H54 (cell line): ENCODE measurements around the gene EML3.

Experiments used
- DNase-seq: peaks from one replicate; pipeline ENCODE4 v3.0.0; 2011; ENCODE audit warnings: low spot score, mixed read lengths; ENCODE audit not compliant: insufficient read length
- FAIRE-seq: peaks from 3 replicates; lab custom pipeline; 2011; peaks lifted over from hg19 to GRCh38; lab: Jason Lieb, UNC
- POLR2A ChIP-seq: IDR thresholded peaks from 2 replicates; pipeline ENCODE4 v1.6.1; 2011; ENCODE audit warnings: low read depth, mild to moderate bottlenecking, low read length

The EML3 gene

DNA sequence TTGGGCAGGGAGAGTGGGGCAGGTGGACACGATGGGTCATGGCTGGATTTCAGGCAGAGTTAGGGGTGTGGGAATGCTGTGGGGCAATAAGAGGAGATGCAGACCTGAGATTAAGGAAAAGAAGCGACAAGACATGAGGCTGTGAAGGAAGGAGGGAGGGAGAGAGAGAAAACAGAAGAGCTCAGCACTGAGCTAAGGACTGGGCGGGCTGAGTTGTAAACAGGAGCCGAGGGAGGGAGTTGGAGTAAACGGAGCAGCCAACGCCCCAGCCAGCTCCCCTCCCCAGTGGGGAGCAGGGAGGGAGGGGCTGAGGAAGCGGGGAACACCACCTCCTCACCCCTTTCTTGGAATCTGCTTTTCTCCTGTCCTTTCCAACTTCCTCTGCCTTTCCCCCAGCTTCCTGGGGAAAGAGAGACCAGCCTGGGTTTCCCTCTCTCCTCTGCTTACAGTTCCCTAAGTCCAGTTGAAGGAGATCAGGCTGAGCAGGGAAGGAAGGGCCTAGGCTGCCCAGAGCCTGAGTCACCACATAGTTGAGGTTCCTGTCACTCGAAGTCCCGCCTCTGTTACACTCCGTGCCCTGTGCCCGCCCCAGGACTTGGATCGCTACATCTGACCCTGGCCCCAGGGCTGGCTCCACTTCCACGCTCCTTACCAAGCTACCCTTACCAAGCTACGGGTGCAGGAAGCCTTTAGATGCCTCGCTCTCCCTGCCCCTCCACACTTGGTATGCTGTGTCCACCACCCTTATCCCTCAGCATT, 59.3 kb downstream of the EML3 start:
- peak; percentile 54 for TF ChIP-seq POLR2A
- DNase-seq (peak; percentile 72), FAIRE-seq (no peak)

DNA sequence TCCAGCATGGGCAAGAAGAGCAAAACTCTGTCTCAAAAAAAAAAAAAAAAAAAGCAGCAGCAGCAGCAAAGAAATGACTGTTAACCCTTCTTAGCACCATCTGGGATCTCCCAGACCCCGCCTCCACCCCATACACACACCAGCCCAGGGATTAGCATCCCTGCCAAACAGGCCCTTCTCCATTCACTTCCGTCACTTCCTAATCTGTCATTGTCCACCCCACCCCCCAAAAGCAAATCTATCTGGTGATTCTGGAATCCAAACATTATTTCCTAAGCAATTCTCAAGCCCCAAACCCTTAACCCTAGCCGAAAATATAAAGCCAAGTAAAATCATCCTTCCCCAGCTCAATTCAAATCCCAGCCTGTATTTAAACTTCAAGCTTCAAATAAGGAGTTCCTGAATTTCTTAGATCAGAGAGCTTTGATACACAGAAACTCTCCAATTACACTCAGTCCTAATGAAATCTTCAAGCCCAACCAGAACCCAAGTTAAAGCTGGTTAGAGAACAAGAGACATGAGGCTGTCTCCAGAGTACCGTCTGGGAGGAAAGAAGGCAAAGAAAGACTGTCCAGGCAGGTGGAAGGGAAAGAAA, 60.0 kb downstream of the EML3 start:
- DNase-seq, result no peak

More for the DNA sequence above, 60.0 kb downstream of the EML3 start:
- no peak for TF ChIP-seq POLR2A
- FAIRE-seq, result no peak
